Hepatocyte (in vitro differentiated cells): ENCODE measurements around the gene CNTNAP2. TPM values are rescaled to one million over a fixed set of nuclear protein-coding genes. Genes with fewer than 3 reads are reported as not detected.

ENCODE experiments used
- DNase-seq: peaks from one replicate; pipeline ENCODE4 v3.0.0-alpha.2; 2016; ENCODE audit warnings: low spot score
- H2AFZ ChIP-seq: fragments of 200-600 bp; sonication (generic); 2 replicates; pipeline ENCODE4 v1.6.0; 2016; ENCODE audit warnings: antibody characterized with exemption, mild to moderate bottlenecking
- H3K27ac ChIP-seq: fragments of 200-600 bp; sonication (generic); 2 replicates; pipeline ENCODE4 v1.5.1; 2016; ENCODE audit warnings: mild to moderate bottlenecking
- H3K27me3 ChIP-seq: fragments of 200-600 bp; sonication (generic); 2 replicates; pipeline ENCODE4 v1.6.1; 2016
- H3K36me3 ChIP-seq: fragments of 200-600 bp; sonication (generic); replicated peaks from 2 replicates; pipeline ENCODE4 v1.5.1; 2016; ENCODE audit warnings: low read depth; ENCODE audit not compliant: insufficient read depth
- H3K4me1 ChIP-seq: fragments of 200-600 bp; sonication (generic); 2 replicates; pipeline ENCODE4 v1.5.1; 2016; ENCODE audit warnings: mild to moderate bottlenecking, moderate library complexity; ENCODE audit not compliant: insufficient read depth
- H3K4me2 ChIP-seq: fragments of 200-600 bp; sonication (generic); 2 replicates; pipeline ENCODE4 v1.6.0; 2016
- H3K4me3 ChIP-seq: fragments of 200-600 bp; sonication (generic); 2 replicates; pipeline ENCODE4 v1.5.1; 2016; ENCODE audit warnings: mild to moderate bottlenecking
- H3K79me2 ChIP-seq: fragments of 200-600 bp; sonication (generic); 2 replicates; pipeline ENCODE4 v1.6.0; 2017; ENCODE audit warnings: mild to moderate bottlenecking
- H3K9me2 ChIP-seq: fragments of 200-600 bp; sonication (generic); replicated peaks from 2 replicates; pipeline ENCODE4 v1.6.0; 2017; ENCODE audit warnings: mild to moderate bottlenecking; ENCODE audit not compliant: insufficient read depth
- H3K9me3 ChIP-seq: fragments of 200-600 bp; sonication (generic); 2 replicates; pipeline ENCODE4 v1.5.1; 2016; ENCODE audit warnings: low read depth, mild to moderate bottlenecking
- H4K20me1 ChIP-seq: fragments of 200-600 bp; sonication (generic); 2 replicates; pipeline ENCODE4 v1.6.0; 2016; ENCODE audit warnings: mild to moderate bottlenecking; ENCODE audit not compliant: insufficient read depth, poor library complexity, severe bottlenecking
- CTCF ChIP-seq: fragments of 200-600 bp; sonication (generic); IDR thresholded peaks from 2 replicates; pipeline ENCODE4 v1.5.1; 2016; ENCODE audit warnings: antibody characterized with exemption, mild to moderate bottlenecking; ENCODE audit not compliant: poor library complexity
- EZH2 ChIP-seq: fragments of 200-600 bp; sonication (generic); IDR thresholded peaks from 2 replicates; pipeline ENCODE4 v1.6.1; 2016; ENCODE audit warnings: antibody characterized with exemption, mild to moderate bottlenecking, borderline replicate concordance
- EZH2phosphoT487 ChIP-seq: fragments of 200-600 bp; sonication (generic); IDR thresholded peaks from one replicate; pipeline ENCODE4 v1.6.1; 2018; ENCODE audit warnings: antibody characterized with exemption, mild to moderate bottlenecking, low read depth, moderate library complexity; ENCODE audit not compliant: unreplicated experiment, severe bottlenecking
- WGBS: methylation state at CpG from one replicate; pipeline ENCODE4 v1.1.6; 2016; ENCODE audit warnings: low lambda C conversion rate; ENCODE audit errors: missing lambda C conversion rate; 5-methylcytosine and 5-hydroxymethylcytosine counted together
- polyA plus RNA-seq: library from polyadenylated mRNA; unstranded; fragments of >200 nt; fragmentation: Nextera tagmentation; extraction: Ambion mirVana; gene quantifications from 2 replicates; pipeline ENCODE4 v1.2.1, GENCODE V29; 2016
- total RNA-seq: library from RNA; depleted of rRNA; stranded (reverse); fragments of >200 nt; gene quantifications from 2 replicates; pipeline ENCODE4 v1.2.3, GENCODE V29; 2014

The CNTNAP2 gene
- total and polyA plus RNA-seq, 2 experiments from 2014 or later, result 7.5 to 14.7 TPM

GRCh38 chr7:147571436-147572185 lies 1455.0 kb downstream of the CNTNAP2 start:
- no peak for TF ChIP-seq EZH2phosphoT487
- TF ChIP-seq CTCF, result no peak
- no peak for TF ChIP-seq EZH2
- 87% methylated on average over 8 of the region's 8 CpGs for WGBS

GRCh38 chr7:147578196-147578595 lies 1461.6 kb downstream of the CNTNAP2 start:
- no peaks in the 10 kb centered on the region for H3K9me2 ChIP-seq
- H3K9me3 ChIP-seq, result no peaks in the 10 kb centered on the region
- H4K20me1 ChIP-seq, result no peaks in the 10 kb centered on the region
- TF ChIP-seq CTCF (no peak), EZH2phosphoT487 (no peak), EZH2 (no peak)
- H3K4me3 ChIP-seq, result no peak overlapping the region
- no peak overlapping the region for H2AFZ ChIP-seq
- no peaks in the 10 kb centered on the region for H3K27me3 ChIP-seq
- DNase-seq, result no peak
- no peak overlapping the region for H3K27ac ChIP-seq
- H3K79me2 ChIP-seq, result no peaks in the 10 kb centered on the region
- no peaks in the 10 kb centered on the region for H3K36me3 ChIP-seq
- H3K4me2 ChIP-seq, result no peak overlapping the region
- WGBS, result 95% methylated on average over 3 of the region's 3 CpGs
- H3K4me1 ChIP-seq, result no peaks in the 10 kb centered on the region

More at GRCh38 chr7:147571436-147572185, 1455.0 kb downstream of the CNTNAP2 start:
- Histone ChIP-seq H3K4me3 (no peak overlapping the region), H2AFZ (no peak overlapping the region), H3K27ac (no peak overlapping the region), H3K36me3 (no peaks in the 10 kb centered on the region), H3K9me2 (no peaks in the 10 kb centered on the region), H3K4me1 (no peaks in the 10 kb centered on the region), H3K4me2 (no peak overlapping the region), H4K20me1 (no peaks in the 10 kb centered on the region), H3K79me2 (no peaks in the 10 kb centered on the region), H3K9me3 (no peaks in the 10 kb centered on the region), H3K27me3 (no peaks in the 10 kb centered on the region)
- no peak for DNase-seq

GRCh38 chr7:147579148-147579547 lies 1462.5 kb downstream of the CNTNAP2 start:
- Histone ChIP-seq H3K9me2 (no peaks in the 10 kb centered on the region), H3K27me3 (no peaks in the 10 kb centered on the region), H3K27ac (no peak overlapping the region), H3K9me3 (no peaks in the 10 kb centered on the region), H3K79me2 (no peaks in the 10 kb centered on the region), H2AFZ (no peak overlapping the region), H3K4me2 (no peak overlapping the region), H3K4me3 (no peak overlapping the region), H4K20me1 (no peaks in the 10 kb centered on the region), H3K36me3 (no peaks in the 10 kb centered on the region), H3K4me1 (no peaks in the 10 kb centered on the region)
- no peak for TF ChIP-seq EZH2
- no peak for TF ChIP-seq EZH2phosphoT487
- TF ChIP-seq CTCF, result no peak
- no peak for DNase-seq
- WGBS, result 67% methylated on average over 1 of the region's 1 CpG
